Fibroblast of lung (primary cell): ENCODE measurements around the gene B3GALT2.
"Not testable (repeated sequence)": the region's sequence is repeated elsewhere in the genome, so short reads cannot be mapped to it uniquely, and the experiment has no call there.

Experiments used
- EZH2 ChIP-seq: IDR thresholded peaks from 2 replicates; pipeline ENCODE4 v1.5.1; 2012; ENCODE audit warnings: low read length, control low read depth, mild to moderate bottlenecking; ENCODE audit errors: missing control alignments
- TF ChIP-seq, protein P1 (sequence below), 2 donors: IDR thresholded peaks in 1 of 2; conservative IDR thresholded peaks in 1 of 2; 1 replicate in 1 of 2; 2 replicates in 1 of 2; pipeline ENCODE4 v1.5.1; 2011 to 2012; ENCODE audit warnings: low read length in 2 of 2, control low read depth in 1 of 2, inconsistent platforms in 1 of 2, low read depth in 1 of 2, mild to moderate bottlenecking in 1 of 2

DNA sequence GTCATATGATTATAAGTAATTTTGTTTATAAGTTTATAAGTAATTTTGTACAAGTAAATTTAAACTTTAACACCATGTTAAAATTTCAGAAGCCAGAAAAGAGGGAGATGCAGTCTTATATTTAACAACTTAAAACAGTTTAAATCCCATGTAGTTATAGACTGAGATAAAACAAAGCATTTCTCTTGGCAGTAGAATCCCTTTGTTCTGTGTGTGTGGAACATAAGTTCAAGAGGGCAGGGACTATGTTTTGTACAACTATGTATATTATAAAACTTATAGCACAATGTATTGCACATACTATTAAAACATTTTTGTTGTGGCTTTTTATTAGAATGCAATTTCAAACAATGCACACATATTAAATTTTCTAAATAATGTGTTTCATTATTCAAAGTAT, 44.7 kb upstream of the B3GALT2 start:
- TF ChIP-seq, protein P1, sequence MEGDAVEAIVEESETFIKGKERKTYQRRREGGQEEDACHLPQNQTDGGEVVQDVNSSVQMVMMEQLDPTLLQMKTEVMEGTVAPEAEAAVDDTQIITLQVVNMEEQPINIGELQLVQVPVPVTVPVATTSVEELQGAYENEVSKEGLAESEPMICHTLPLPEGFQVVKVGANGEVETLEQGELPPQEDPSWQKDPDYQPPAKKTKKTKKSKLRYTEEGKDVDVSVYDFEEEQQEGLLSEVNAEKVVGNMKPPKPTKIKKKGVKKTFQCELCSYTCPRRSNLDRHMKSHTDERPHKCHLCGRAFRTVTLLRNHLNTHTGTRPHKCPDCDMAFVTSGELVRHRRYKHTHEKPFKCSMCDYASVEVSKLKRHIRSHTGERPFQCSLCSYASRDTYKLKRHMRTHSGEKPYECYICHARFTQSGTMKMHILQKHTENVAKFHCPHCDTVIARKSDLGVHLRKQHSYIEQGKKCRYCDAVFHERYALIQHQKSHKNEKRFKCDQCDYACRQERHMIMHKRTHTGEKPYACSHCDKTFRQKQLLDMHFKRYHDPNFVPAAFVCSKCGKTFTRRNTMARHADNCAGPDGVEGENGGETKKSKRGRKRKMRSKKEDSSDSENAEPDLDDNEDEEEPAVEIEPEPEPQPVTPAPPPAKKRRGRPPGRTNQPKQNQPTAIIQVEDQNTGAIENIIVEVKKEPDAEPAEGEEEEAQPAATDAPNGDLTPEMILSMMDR (conservative IDR thresholded peaks at IDR 0.05 in 1 of 2, IDR thresholded peaks at IDR 0.05 in 1 of 2; ENCODE audit: low read depth in 1 of 2, low read length in 2 of 2) = not testable (repeated sequence)
- not testable (repeated sequence) for TF ChIP-seq EZH2
